ENCODE data around the gene MYL1.

MYL1 gene

DNA sequence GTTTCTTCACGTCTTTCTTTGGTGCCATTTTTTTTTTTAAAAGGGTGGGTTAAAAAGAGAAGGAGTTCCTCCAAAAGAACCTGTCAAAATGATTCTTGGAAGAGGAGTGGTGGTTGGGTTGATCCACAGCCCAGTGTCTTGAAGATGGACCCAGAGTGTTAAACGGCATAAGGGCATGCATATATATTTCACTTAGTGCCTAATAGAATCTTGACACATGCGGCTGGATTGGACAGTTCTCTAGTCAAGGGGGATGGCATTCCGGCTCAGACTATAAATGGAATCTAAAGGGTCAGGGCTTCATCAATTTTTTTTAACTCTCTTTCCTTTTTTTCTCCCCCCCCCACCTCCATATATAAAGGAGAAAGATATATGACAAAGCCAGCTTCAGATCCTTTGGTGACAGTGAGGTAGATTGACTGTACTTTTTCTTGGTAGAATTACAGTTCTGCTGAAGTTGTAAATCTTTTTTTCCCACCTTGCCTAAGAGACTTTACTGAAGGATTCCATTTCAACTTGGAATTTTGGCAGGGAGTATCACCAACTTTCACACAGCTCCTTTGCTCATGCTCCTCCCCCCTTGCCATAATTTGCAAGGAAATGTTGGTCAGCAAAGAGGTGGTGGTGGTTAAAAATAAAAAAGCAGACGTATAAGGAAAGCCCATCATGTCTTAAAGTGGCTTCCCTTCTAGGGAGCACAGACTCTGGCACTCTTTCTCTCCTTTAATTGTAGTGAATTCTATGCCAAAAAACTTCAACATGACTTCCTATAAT, at the start of gene MYL1:
MYL1 (minus strand) TSS at position 160 of the 774 bp plus-strand sequence; CDS start at position 28, 132 bp downstream.
- no peak for DNase-seq (ENCODE audit: low spot score)

DNA sequence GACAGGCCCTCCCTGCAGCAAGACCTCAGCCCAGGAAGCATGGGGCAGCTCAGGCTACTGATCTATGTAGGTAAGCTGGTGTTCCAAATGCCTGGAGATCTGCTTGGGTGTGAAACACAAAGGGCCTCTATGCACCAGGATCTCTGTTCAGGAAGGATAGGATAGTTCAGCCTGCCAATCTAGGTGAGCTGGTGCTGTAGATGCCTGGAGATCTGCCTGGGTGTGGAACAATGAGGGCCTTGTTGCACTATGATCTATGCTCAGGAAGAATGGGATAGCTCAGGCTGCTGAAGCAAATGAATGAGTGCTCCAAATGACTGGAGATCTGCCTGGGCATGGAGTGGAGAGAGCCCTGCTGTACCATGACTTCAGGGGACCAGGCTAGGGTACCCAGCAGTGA, 48.9 kb upstream of the MYL1 start:
- no peak for DNase-seq (ENCODE audit: low spot score)

DNA sequence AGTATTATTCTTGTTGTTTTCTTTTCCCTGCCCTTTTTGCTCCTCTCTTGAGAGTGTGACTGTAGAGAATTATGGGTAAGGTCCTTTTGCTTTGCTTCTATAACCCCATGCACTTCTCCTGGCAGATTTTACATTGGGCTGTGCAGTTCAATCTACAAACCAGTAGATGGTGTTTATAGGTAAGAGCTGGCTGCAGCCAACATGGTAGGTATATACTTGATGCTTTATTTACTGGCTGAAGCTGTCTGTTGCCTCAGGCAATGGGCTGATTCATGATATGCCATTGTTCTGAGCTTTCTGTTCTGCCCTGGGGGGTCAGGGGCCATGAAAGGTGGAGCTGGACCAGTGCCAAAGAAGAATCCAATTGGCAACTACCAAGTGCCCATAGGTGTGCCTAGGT, 48.3 kb upstream of the MYL1 start:
- DNase-seq (ENCODE audit: low spot score): no peak

DNA sequence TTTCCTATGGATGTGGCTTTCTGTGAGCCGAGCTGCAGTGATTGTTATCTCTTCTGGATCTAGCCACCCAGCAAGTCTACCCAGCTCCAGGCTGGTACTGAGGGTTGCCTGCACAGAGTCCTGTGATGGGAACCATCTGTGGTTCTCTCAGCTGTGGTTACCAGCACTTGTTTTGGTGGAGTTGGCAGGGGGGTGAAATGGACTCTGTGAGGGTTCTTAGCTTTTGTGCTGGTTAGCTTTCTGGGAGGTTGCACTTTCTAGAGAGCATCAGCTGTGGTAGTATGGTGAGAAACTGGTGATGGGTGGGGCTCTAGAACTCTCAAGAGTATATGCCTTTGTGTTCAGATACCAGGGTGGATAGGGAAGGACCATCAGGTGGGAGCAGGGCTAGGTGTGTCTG, 45.4 kb upstream of the MYL1 start:
- no peak for DNase-seq (ENCODE audit: low spot score)

DNA sequence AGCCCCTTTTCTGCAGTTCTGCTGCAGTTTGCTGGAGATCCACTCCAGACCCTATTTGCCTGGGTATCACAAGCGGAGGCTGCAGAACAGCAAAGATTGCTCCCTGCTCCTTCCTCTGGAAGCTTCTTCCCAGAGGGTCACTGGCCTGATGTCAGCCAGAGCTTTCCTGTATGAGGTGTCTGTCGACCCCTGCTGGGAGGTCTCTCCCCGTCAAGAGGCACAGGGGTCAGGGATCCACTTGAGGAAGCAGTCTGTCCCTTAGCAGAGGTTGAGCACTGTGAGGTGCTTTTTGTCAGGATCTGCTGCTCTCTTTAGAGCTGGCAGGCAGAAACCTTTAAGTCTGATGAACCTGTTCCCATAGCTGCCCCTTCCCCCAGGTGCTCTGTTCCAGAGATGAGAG, 42.0 kb upstream of the MYL1 start:
- no peak for DNase-seq (ENCODE audit: low spot score)

DNA sequence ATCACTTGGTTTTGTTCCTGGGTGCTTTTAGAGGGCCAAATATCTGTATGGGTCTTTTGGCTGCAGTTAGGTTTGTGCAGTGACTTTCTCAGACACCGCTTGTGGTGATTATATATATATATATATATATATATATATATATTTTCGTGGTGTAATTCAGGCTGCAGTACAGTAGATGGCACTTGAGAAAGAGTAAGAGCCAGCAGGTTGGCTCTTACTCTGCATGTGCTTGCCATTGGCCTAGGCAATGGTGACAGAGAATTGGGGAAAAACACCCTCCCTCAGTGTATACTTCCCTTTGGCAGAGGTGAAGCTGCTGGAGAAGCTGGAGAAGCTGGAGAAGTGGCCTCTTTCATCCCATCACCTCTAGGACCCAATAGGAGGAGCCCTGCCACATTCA, 22.2 kb upstream of the MYL1 start:
- no peak for DNase-seq (ENCODE audit: low spot score)

DNA sequence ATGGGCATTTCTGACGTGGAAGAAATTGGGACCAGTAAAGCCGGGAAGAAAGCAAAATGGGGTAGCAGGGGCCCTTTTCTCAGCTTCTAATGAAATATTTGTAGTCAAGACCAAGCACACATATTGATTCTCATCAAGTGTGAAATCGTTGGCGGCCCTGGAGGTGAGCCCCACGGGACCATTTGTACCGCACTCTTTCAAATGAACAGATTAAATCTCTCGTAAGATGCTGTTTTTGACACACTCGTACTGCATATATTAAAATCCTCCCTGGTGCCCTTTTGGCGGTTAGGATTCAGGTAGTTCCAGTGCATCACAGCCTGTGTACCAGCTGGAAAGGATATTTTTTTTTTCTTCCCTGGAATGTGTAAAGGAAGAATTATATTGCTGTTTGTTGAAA, 9.9 kb upstream of the MYL1 start:
- DNase-seq (ENCODE audit: low spot score): no peak

DNA sequence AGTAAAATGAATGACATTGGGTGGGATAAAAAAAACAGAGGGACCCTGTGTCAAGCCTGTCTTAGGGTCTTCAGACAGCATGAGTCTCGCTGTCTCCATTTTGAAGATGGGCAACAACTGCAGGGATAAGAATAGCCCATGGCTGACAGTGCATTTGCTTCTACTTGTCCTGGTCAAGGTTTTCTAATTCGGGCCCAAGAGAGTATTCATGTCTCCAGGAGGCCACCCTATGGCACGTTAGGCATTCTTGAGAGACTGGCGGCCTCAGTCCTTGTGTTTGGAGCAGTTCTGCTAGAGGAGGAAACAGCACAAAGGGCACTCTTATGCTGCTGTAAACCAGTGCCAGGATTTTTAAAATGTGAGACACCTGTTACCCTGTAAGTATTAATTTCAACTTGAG, 9.5 kb upstream of the MYL1 start:
- DNase-seq (ENCODE audit: low spot score): no peak

DNA sequence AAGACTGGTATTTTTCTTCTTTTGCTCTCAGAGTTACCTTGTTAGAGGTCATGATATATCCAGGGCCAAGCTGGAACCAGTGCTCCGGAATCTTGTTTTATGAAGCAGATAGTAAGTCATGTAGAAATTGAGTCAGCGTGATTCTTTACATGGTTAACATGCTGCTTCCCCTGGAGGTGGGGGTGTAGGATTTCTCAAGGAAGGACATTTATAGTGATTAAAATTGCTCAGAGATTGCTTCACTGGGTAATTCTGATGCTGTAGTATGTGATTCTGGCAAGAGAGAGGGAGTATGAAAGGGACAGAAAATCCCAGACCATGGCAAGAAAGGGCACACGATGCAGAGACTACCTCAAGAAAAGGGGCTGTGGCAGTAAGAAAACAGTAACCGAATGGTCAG, 8.0 kb upstream of the MYL1 start:
- no peak for DNase-seq (ENCODE audit: low spot score)

DNA sequence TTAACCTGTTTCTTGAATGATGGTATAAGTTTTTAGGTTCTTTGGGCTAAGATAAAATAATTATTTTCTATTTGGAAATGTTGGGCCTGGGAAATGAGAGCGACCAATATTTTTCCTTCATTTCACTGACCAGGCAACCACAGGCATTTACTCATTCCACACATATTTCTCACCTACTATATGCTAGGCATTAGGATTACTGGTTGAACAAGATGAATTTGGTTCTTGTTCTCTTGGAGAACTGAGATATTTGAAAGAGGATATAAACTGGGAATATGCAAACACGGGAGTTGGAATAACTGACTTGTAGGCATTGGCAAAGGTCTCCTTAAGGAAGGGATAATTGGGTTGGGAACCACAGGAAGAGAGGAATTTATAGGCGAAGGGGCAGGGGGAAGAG, 3.9 kb upstream of the MYL1 start:
- no peak for DNase-seq (ENCODE audit: low spot score)

DNA sequence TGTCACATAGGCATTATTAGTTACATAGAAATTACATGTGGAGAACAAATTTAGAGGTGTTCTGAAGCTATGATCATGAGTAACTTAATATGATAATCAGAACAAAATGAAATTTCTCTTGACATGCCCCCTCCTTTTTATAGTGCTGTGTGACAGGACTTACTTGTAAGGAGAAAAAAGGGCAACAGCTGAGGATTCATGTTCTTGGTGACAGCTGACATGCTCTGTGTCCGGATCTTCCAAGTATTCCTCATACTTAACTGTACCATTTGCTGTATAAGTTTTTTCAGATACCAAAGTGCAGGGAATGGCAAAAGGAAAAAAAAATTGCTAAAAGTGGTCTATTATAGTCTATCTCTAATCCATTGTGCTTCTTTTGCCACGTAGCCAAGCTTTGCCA, 3.5 kb upstream of the MYL1 start:
- DNase-seq (ENCODE audit: low spot score): no peak

DNA sequence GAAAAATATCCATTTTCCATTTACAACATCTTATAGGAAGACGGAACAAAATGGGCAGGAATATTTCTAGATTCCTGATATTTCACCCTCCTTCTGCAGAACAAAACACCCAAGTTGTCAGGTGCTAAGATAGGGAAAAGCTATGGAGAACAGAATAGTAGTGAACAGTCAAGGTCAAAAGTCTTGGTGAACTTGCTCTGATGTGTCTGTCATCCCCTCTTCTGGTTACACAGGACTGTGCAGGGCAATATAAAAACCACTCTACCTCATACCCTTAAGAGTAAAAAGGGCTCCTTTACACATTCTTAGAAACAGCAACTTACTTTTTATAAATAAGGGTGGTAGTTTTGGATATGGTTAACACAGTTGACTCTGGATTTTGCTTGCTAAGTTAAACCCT, 4.4 kb downstream of the MYL1 start:
- no peak for DNase-seq (ENCODE audit: low spot score)

DNA sequence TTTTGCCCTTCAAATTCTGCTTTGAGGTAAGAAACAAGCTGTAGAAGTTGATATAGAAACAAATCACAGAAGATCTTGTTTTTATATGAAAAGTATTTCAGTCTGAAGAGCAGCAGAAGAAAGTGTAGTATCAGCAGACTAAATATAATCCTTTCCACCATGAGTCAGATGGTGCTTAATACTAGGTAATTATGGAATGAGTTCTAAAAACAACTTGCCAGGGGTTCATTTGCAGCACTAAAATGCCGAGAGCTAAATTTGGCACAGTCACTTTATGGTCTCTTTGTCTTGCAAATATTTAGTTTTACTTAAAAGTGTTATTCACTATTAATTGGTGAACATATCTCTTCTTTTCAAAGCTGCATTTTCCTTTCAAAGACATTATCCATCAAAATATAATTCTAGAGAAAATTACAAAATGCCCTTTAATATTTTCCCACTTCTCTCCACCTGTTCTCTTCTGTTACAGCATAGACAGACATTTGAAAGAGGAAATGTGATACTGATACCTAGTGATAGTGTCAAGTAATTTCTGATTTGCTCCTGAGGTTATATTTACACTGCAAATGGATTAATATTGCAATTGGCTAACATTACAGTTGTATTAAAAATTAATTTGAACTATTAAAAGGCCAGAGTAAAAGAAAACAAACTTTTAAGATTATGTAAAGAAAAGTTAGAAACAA, 5.3 kb downstream of the MYL1 start:
- no peak for DNase-seq (ENCODE audit: low spot score)

DNA sequence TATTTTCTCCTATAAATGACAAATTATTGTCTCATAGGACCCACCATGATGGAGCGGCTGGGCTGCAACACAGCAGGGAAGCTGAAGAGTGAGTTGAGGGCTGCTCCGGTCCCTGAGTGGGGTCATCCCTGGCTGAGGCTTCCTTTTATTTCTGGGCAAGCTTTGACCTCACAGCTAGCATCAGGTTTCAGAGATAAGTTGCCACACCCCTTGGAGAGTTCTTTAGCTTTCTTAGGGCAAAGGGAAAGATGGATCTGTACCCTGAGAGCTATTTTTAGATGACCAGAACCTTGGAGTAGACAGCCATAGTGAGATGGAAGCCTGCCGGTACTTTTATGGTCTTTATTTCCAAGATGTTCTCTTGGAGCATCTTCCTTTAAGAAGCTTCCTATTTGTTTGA, 11.5 kb downstream of the MYL1 start:
- DNase-seq (ENCODE audit: low spot score): no peak

DNA sequence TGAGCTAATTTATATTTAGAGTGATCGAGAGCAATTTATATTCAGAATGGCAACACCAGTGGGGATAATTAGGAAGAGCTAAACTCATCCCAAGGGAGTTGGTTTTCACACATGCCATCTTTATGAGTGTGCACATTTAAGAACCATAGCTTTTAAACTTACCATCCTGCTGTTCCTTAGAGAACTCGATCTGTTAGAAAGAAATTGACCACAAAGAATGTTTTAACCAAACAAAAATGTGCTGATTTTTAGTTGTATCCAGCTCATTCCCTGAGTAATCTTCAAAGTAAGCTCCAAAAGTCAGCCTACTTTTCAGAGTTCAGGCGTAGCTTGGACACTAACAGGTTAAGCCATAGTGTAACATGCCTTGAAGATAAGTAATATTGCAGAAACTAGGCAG, 12.6 kb downstream of the MYL1 start:
- DNase-seq (ENCODE audit: low spot score): no peak

DNA sequence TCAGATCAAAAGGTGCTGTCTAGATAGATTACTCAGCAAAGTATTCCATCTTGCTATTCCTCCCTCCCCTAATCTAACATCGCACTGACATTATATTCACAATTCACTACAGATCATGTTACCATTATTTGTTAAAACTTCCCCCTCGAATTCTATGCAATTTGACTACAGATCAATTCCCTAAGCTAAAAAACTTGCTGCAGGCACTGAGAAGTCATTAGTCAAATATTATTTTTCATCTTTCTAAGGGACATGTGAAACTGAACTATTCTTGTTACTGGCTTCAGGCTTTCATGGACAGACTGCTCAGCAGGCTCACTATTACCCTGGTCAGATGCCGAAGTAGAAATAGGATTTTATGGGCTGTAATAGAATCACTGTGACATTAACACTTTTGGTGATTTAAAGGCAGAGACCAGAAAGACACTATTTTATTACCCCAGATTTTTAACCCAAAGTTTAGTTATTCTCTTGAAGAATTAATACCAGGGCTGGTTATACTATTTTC, 15.1 kb downstream of the MYL1 start:
- DNase-seq (ENCODE audit: low spot score): no peak

DNA sequence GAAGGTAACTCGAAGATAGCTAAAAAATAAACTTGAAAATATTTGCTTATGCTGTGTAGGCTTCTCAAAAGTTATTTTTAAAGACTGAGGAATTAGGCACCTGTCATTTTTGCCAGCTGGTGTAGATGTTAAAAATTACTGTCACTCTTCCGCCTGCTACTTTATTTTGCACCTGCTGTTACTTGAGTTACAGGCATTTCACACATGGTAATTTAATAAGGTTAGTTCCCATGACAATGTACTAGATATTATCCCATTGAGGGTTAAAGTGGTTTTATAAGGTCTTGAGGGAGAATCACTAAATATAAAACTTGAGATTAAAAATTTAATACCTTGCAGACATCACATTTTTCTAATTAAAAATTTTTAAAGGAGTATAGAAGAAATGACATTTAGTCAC, 26.6 kb downstream of the MYL1 start:
- no peak for DNase-seq (ENCODE audit: low spot score)

DNA sequence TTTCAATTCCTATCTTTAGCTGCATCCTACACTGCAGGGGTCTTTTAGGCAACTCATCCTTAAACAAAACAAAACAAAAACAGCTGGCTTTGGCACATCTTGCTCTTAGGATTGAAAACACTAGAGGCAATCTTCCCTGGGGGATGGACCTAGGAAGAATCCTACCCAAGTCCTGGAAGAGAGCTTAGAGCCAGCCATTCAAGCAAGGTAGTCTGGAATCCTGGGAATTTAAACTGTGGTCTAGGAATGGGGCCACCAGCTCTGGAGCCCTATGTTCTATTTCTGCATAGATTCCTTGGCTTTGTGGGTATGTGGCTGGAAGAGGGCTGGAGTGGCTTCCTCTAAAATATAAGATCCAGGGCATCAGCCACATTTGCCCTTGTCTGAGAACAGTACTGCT, 27.7 kb downstream of the MYL1 start:
- DNase-seq (ENCODE audit: low spot score): no peak

DNA sequence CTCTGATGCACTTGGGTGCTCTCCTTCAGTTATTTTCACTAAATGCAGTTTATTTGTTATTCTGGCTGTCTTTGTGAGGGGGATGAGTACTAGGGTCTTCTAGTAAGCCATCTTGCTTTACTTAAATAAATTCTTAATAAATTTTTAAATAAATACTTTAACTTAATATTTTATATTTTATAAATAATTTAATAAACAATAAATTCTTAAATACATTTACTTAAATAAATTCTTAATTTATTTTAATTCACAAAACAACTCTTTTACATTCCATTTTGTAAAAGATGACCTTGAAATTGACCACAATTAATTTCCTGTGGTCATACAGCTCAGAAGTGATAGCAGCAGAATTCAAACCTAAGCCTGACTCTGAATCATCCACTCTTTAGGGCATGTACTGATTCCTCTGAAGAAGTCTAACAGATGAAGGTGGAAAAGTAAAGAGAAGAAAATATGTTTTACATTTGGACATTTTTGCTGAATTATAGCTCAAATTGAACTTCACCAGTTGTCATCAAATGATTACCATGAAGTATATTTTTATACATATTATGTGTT, 28.8 kb downstream of the MYL1 start:
- no peak for DNase-seq (ENCODE audit: low spot score)

DNA sequence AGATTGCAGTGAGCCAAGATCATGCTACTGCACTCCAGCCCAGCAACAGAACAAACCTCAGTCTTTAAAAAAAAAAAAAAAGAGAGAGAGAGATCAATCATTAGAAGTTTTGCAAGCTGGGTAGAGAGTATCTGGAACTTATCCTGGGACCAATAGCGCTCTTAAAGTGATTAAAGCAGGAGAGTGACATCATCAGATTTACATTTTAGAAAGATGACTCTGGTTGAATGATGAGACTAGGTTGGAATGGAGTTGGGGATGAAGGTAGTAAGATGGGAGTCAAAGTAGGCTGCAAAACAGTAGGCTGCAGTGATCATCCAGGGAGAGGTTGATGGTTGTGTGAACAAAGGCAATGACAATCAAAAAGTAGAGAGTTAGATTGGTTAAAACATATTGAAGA, 37.8 kb downstream of the MYL1 start:
- no peak for DNase-seq (ENCODE audit: low spot score)

DNA sequence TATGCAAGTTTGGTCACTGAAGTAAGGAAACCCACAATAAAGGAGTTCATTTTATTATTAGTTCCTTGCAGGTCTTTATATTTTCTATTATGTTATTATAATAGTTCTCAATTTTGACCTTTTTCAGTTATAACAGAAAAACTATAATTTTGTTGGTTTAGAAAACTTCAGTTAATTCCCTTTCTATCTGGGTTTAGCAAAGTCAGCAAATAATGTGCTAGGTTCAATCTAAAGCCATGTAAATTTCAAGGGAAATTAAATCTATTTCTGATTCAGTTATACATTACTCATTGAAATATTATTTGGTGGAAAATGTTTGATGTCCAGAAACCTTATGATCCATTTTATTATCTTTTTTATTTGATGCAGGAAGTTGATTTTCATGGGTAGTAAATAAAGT, 43.7 kb downstream of the MYL1 start:
- no peak for DNase-seq (ENCODE audit: low spot score)

DNA sequence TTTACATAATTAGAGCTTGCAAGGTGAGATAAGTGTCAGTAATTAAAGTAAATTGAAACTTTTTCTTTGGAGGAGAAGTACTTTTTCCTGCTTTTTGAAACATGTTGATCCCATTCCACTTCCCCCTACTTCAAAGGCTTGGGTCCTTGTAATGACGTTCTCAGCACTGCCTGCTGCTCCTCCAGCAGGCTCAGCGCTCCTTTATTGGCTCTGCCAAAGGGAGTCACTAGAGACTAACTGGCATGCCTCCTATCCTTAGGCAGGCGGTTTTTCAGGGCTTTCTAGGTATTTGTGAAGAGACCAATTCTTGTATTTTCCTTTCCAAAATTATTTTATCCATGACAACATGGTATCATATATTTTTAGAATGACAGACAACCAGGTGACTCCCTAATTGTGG, 45.8 kb downstream of the MYL1 start:
- no peak for DNase-seq (ENCODE audit: low spot score)

DNA sequence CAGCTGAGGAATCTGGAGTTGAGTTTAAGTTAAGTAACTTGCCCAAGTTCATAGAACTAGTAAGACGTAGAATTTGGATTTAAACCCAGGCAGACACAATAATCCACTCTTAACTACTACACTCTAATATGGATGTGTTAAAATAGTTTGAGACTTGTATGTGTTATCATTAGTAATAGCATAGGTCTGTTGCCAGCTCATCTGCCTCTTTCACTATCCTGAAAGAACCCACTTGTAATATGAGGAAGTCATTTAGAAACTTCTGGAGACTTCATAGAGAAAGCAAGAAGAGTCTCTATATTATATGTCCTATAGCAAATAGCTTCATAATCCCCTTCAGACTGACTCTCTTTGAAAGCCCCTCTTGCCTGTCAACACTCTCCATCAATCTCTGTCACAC, 46.7 kb downstream of the MYL1 start:
- no peak for DNase-seq (ENCODE audit: low spot score)

DNA sequence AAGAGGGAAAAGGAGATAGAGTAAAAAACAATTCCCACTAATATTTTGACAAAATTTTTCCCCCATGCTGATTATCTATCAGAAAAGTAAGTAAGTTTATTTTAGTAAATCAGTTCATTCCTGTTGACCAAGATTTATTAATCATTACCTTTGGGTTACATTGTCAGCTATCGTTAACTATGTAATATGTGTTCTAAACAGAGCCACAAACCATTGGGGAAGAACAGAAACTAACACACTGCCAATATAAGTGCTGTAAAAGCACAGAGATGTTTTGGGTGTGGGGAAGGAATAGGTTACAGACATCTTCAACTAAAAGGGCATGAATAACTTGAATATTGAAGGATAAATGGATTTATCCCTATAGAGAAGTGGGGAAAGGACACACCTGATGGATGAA, 47.3 kb downstream of the MYL1 start:
- no peak for DNase-seq (ENCODE audit: low spot score)

Data from hematopoietic multipotent progenitor cell treated with erythropoietin and hydrocortisone succinate and interleukin-3 and kit ligand, for 17 days (in vitro differentiated cells).